SK-N-SH (cell line): ENCODE results near the gene CALD1. TPM values are rescaled to one million over a fixed set of nuclear protein-coding genes. Genes with fewer than 3 reads are reported as not detected.

ENCODE experiments used
- CTCF ChIA-PET: fragments of 300-600, 350-600 bp; formaldehyde crosslinking; extraction: SDS; loops from one replicate; lab custom pipeline; 2021; lab: Yijun Ruan, JAX
- POLR2A ChIA-PET: fragments of 350-600 bp; sonication (Branson Sonifier 250); formaldehyde crosslinking; extraction: SDS; loops from one replicate; lab custom pipeline; 2020; ENCODE audit warnings: antibody characterized with exemption, inconsistent platforms; lab: Yijun Ruan, JAX
- DNase-seq: peaks from one replicate; pipeline ENCODE4 v3.0.0; 2012
- H2AFZ ChIP-seq: fragments of 200-600 bp; sonication (generic); 2 replicates; pipeline ENCODE4 v1.8.1; 2016; ENCODE audit warnings: antibody characterized with exemption, mild to moderate bottlenecking, low read depth
- H3F3A ChIP-seq: fragments of 200-600 bp; sonication (generic); replicated peaks from 2 replicates; pipeline ENCODE3; 2016; ENCODE audit warnings: antibody characterized with exemption, mild to moderate bottlenecking; ENCODE audit not compliant: insufficient read depth
- H3K27ac ChIP-seq, 2 experiments: fragments of 200-500 bp in 1 of 2; fragments of 200-600 bp in 1 of 2; sonication (Bioruptor generic) in 1 of 2; sonication (generic), shearing (Covaris generic) in 1 of 2; 2 replicates each; pipeline versions ENCODE4 v1.5.1 to v1.6.1; 2014 to 2016; ENCODE audit warnings: low read depth in 2 of 2, inconsistent platforms in 1 of 2, low read length in 1 of 2, mild to moderate bottlenecking in 1 of 2, mixed read lengths in 1 of 2
- H3K27me3 ChIP-seq: fragments of 200-600 bp; sonication (generic), shearing (Covaris generic); 2 replicates; pipeline ENCODE4 v1.6.1; 2016; ENCODE audit warnings: mixed run types; ENCODE audit not compliant: insufficient read depth
- H3K36me3 ChIP-seq, 2 experiments: fragments of 200-500 bp in 1 of 2; fragments of 200-600 bp in 1 of 2; sonication (Bioruptor generic) in 1 of 2; sonication (generic) in 1 of 2; replicated peaks in 1 of 2; 2 replicates each; pipeline versions ENCODE3 to v1.5.1; 2014 to 2016; ENCODE audit warnings: low read length in 1 of 2, mild to moderate bottlenecking in 1 of 2; ENCODE audit not compliant: insufficient read depth in 2 of 2, control insufficient read depth in 1 of 2
- H3K4me1 ChIP-seq, 2 experiments: fragments of 200-500 bp in 1 of 2; fragments of 200-600 bp in 1 of 2; sonication (Bioruptor generic) in 1 of 2; sonication (generic), shearing (Covaris generic) in 1 of 2; 2 replicates each; pipeline versions ENCODE4 v1.5.1 to v1.6.1; 2014 to 2016; ENCODE audit warnings: low read depth in 1 of 2, low read length in 1 of 2, mixed run types in 1 of 2; ENCODE audit not compliant: insufficient read depth in 2 of 2, control insufficient read depth in 1 of 2
- H3K4me2 ChIP-seq: fragments of 200-600 bp; sonication (generic), shearing (Covaris generic); 2 replicates; pipeline ENCODE4 v1.6.1; 2017; ENCODE audit warnings: mixed run types
- H3K4me3 ChIP-seq, 2 experiments: fragments of 200-500 bp in 1 of 2; fragments of 200-600 bp in 1 of 2; sonication (Bioruptor generic) in 1 of 2; sonication (generic), shearing (Covaris generic) in 1 of 2; 2 replicates each; pipeline versions ENCODE4 v1.5.1 to v1.8.1; 2014 to 2016; ENCODE audit warnings: low read depth in 2 of 2, inconsistent platforms in 1 of 2, low read length in 1 of 2, mild to moderate bottlenecking in 1 of 2, mixed read lengths in 1 of 2, moderate library complexity in 1 of 2
- H3K79me2 ChIP-seq: fragments of 200-600 bp; sonication (generic); 2 replicates; pipeline ENCODE4 v1.8.1; 2017; ENCODE audit warnings: mild to moderate bottlenecking; ENCODE audit not compliant: insufficient read depth
- H3K9ac ChIP-seq: fragments of 200-600 bp; sonication (generic); 2 replicates; pipeline ENCODE4 v1.6.1; 2017; ENCODE audit warnings: mixed run types
- H3K9me2 ChIP-seq: fragments of 200-600 bp; sonication (generic); 2 replicates; pipeline ENCODE4 v1.6.1; 2017; ENCODE audit warnings: mixed run types
- H3K9me3 ChIP-seq: fragments of 200-600 bp; sonication (generic); 2 replicates; pipeline ENCODE4 v1.6.1; 2017; ENCODE audit warnings: mixed run types, mild to moderate bottlenecking, moderate library complexity
- H4K20me1 ChIP-seq: fragments of 200-600 bp; sonication (generic); 2 replicates; pipeline ENCODE4 v1.6.1; 2017; ENCODE audit warnings: mild to moderate bottlenecking, mixed run types; ENCODE audit not compliant: insufficient read depth
- CTCF ChIP-seq: fragments of 200-600 bp; sonication (generic); IDR thresholded peaks from 2 replicates; pipeline ENCODE4 v1.6.1; 2017; ENCODE audit warnings: antibody characterized with exemption, mild to moderate bottlenecking, moderate library complexity
- ELF1 ChIP-seq: IDR thresholded peaks from 2 replicates; pipeline ENCODE4 v1.4.0; 2012
- EP300 ChIP-seq, 2 experiments: IDR thresholded peaks; 2 replicates each; pipeline versions ENCODE4 v1.4.0 to v1.6.1; 2012; ENCODE audit warnings: borderline replicate concordance in 1 of 2, low read depth in 1 of 2, low read length in 1 of 2
- FOXM1 ChIP-seq: IDR thresholded peaks from 2 replicates; pipeline ENCODE4 v1.4.0; 2012; ENCODE audit warnings: low read depth, mild to moderate bottlenecking
- GATA2 ChIP-seq: sonication (generic); formaldehyde crosslinking; IDR thresholded peaks from 2 replicates; pipeline ENCODE4 v1.5.0; 2020; ENCODE audit warnings: mild to moderate bottlenecking, missing genetic modification reagents
- PBX3 ChIP-seq: IDR thresholded peaks from 2 replicates; pipeline ENCODE4; 2012
- RCOR1 ChIP-seq: fragments of 150-350 bp; IDR thresholded peaks from 2 replicates; pipeline ENCODE4 v1.6.1; 2017; ENCODE audit warnings: antibody characterized with exemption, low read length
- RXRA ChIP-seq: IDR thresholded peaks from 2 replicates; pipeline ENCODE4 v1.4.0; 2012; ENCODE audit warnings: low read depth, mild to moderate bottlenecking, borderline replicate concordance
- SMC3 ChIP-seq: IDR thresholded peaks from 2 replicates; pipeline ENCODE4 v1.6.1; 2012; ENCODE audit warnings: low read depth, low read length, improper control_type of control experiment
- TCF12 ChIP-seq: IDR thresholded peaks from 2 replicates; pipeline ENCODE4 v1.4.0; 2012
- USF2 ChIP-seq: fragments of 150-350 bp; IDR thresholded peaks from 2 replicates; pipeline ENCODE4 v1.6.1; 2017; ENCODE audit warnings: antibody characterized with exemption, low read length, low read depth, borderline replicate concordance
- YY1 ChIP-seq: IDR thresholded peaks from 2 replicates; pipeline ENCODE4 v1.4.0; 2012; ENCODE audit warnings: low read depth, mild to moderate bottlenecking
- ZBTB33 ChIP-seq: IDR thresholded peaks from 2 replicates; pipeline ENCODE4 v1.4.0; 2012; ENCODE audit warnings: low read depth, borderline replicate concordance
- WGBS: methylation state at CpG from one replicate; pipeline ENCODE4 v1.1.6; 2017; ENCODE audit warnings: low lambda C conversion rate; 5-methylcytosine and 5-hydroxymethylcytosine counted together
- polyA plus RNA-seq, 3 experiments: library from polyadenylated mRNA; depleted of rRNA; stranded (reverse); fragments of >200 nt; gene quantifications; 2 replicates each; pipeline ENCODE4 v1.2.3, GENCODE V29; 2012

CALD1 gene
- polyA plus RNA-seq, 1 of the 3 experiments (the other 2 are of a cell fraction): 299 TPM

- Histone ChIP-seq H4K20me1 (no peaks in the 10 kb centered on the region), H3F3A (peaks cover 8% of the 10 kb centered on the region), H3K27me3 (no peaks in the 10 kb centered on the region), H3K9ac (no peak overlapping the region), H3K27ac (no peak overlapping the region), H3K4me2 (no peak overlapping the region), H3K4me1 (peaks cover 0 to 16% of the 10 kb centered on the region in 2 experiments; a peak in 3 of 4 replicates), H3K4me3 (no peak overlapping the region), H3K36me3 (no peaks in the 10 kb centered on the region), H3K9me3 (no peaks in the 10 kb centered on the region), H3K79me2 (no peaks in the 10 kb centered on the region), H2AFZ (no peak overlapping the region), H3K9me2 (no peaks in the 10 kb centered on the region)
- ChIA-PET CTCF (no interaction called here), POLR2A (no interaction called here)
- WGBS: 63% methylated on average over 3 of the region's 3 CpGs
- TF ChIP-seq CTCF (no peak), ZBTB33 (no peak), SMC3 (no peak), FOXM1 (no peak), PBX3 (no peak), YY1 (no peak), GATA2 (CRISPR knock-in tag) (no peak), EP300 (IDR thresholded peaks at IDR 0.05; ENCODE audit: borderline replicate concordance in 1 of 2, low read depth in 1 of 2, low read length in 1 of 2) (no peak), TCF12 (no peak), USF2 (no peak), RXRA (no peak), RCOR1 (no peak), ELF1 (no peak)
- DNase-seq: no peak
Observed at GRCh38 chr7:134739362-134739761, 40.1 kb upstream of the CALD1 start.
